ENCODE measurements around the gene SLC35E1.

DNA sequence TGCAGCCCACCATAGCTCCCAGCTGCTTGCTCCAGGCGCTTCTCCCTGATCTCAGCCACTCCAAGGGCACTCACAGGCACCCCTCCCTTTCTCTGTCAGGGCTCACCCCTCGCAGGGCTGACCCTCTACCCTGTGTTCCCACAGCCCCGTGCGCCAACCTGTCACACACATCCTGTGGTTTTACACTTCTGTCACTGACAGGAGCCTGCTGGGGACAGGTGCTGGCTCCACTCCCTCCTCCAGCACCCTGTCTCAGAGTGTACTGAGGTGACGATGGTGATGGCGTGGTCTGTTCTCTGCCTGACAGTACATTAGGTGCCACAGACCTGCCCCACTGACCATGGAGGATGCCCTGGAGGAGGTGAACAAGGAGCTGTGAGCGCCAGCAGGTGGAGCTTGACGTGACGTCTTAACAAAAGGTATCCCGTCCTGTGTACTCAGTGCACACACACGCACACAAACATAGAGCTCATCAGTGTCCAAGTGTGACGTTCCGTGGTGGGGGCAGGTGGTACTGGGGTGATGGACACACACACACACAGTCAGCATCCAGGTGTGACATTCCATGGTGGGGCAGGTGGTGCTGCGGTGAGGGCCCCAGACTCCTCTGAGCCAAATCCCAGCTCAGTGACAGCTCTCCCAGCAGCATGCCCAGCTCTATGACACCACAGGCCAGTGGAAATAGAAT, 55.1 kb downstream of the SLC35E1 start:
- TF ChIP-seq, protein P1, sequence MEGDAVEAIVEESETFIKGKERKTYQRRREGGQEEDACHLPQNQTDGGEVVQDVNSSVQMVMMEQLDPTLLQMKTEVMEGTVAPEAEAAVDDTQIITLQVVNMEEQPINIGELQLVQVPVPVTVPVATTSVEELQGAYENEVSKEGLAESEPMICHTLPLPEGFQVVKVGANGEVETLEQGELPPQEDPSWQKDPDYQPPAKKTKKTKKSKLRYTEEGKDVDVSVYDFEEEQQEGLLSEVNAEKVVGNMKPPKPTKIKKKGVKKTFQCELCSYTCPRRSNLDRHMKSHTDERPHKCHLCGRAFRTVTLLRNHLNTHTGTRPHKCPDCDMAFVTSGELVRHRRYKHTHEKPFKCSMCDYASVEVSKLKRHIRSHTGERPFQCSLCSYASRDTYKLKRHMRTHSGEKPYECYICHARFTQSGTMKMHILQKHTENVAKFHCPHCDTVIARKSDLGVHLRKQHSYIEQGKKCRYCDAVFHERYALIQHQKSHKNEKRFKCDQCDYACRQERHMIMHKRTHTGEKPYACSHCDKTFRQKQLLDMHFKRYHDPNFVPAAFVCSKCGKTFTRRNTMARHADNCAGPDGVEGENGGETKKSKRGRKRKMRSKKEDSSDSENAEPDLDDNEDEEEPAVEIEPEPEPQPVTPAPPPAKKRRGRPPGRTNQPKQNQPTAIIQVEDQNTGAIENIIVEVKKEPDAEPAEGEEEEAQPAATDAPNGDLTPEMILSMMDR (CRISPR knock-in tag; IDR thresholded peaks at IDR 0.05) = no peak; the same call in 1 of the 2 replicates
- TF ChIP-seq, protein P2, sequence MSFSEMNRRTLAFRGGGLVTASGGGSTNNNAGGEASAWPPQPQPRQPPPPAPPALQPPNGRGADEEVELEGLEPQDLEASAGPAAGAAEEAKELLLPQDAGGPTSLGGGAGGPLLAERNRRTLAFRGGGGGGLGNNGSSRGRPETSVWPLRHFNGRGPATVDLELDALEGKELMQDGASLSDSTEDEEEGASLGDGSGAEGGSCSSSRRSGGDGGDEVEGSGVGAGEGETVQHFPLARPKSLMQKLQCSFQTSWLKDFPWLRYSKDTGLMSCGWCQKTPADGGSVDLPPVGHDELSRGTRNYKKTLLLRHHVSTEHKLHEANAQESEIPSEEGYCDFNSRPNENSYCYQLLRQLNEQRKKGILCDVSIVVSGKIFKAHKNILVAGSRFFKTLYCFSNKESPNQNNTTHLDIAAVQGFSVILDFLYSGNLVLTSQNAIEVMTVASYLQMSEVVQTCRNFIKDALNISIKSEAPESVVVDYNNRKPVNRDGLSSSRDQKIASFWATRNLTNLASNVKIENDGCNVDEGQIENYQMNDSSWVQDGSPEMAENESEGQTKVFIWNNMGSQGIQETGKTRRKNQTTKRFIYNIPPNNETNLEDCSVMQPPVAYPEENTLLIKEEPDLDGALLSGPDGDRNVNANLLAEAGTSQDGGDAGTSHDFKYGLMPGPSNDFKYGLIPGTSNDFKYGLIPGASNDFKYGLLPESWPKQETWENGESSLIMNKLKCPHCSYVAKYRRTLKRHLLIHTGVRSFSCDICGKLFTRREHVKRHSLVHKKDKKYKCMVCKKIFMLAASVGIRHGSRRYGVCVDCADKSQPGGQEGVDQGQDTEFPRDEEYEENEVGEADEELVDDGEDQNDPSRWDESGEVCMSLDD (CRISPR knock-in tag; IDR thresholded peaks at IDR 0.05; ENCODE audit: borderline replicate concordance) = no peak
- no peak for TF ChIP-seq DPF2 (CRISPR knock-in tag; IDR thresholded peaks at IDR 0.05; ENCODE audit: borderline replicate concordance, low read depth)
- no peak for TF ChIP-seq ZNF598 (CRISPR knock-in tag; IDR thresholded peaks at IDR 0.05; ENCODE audit: borderline replicate concordance)
- no peak for TF ChIP-seq TBP (CRISPR knock-in tag; IDR thresholded peaks at IDR 0.05)
- no peak for TF ChIP-seq POLR2A (IDR thresholded peaks at IDR 0.05; ENCODE audit: insufficient read depth in 1 of 2, low read depth in 2 of 2, low read length in 2 of 2)

All from HepG2 (cell line).